ACHN (cell line): ENCODE measurements around the gene DTX1.

Source experiments
- DNase-seq: peaks from one replicate; pipeline ENCODE4 v3.0.0-alpha.2; 2015
- in situ Hi-C: cut with HindIII; loops from 2 replicates; pipeline ENCODE4 v1.10.0; 2017; ENCODE audit warnings: low sequenced_read_pairs, low pct_ligation_motif_present, low pct_unique_long_range_greater_than_20kb

DTX1 gene

GRCh38 chr12:113056631-113057488 lies at the start of gene DTX1:
TSS of gene DTX1 (plus strand) at chr12:113056730. CDS start at chr12:113058193, 1,463 bp downstream.
- no peak for DNase-seq
- in situ Hi-C loops: loop anchor here (25.0 kb wide), 1 partner anchor 105 kb away; no protein-coding TSS in a partner anchor

GRCh38 chr12:113007166-113007565 lies 49.4 kb upstream of the DTX1 start:
- in situ Hi-C loops: no loop called here
- DNase-seq: peak; percentile 93

DNA sequence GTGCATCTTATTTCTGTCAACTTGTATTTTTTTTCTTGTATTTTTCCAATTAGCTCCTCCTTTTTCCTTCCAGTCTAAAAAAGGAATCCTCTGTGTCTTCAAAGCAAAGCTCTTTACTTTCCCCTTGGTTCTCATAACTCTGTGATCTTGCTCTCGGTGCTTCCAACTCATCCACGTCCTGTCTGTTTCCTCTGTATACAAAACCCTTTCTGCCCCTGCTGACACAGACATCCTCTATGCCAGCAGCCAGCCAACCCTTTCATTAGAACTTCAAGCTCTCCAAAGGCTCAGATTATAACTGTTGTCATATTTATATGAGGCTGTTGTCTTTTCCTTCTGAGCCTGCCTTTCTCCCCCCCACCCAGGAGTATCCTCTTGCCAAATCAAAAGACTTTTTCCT lies 45.8 kb upstream of the DTX1 start:
- DNase-seq: no peak
- in situ Hi-C loops: no loop called here

- in situ Hi-C loops: no loop called here
- DNase-seq: no peak
These were observed 42.0 kb upstream of the DTX1 start for GRCh38 chr12:113014565-113014964.

DNA sequence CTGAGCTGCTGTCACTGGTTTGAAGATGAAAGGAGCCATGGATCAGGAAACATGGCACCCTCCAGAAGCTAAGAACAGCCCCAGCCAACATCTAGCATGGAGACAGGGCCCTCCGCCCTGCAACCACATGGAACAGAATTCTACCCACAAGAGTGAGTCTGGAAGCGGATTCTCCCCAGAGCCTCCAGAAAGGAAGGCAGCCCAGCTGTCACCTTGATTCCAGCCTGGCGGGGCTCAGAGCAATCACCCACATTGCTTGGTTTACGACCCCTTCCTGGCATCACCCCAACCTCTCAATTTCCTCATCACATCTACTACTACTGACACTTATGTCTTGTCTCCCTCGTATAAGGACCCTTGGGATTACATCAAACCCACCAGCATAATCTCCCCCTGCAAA lies 39.7 kb upstream of the DTX1 start:
- in situ Hi-C loops: no loop called here
- DNase-seq: no peak

- no peak for DNase-seq
- in situ Hi-C loops: no loop called here
These were observed 37.5 kb upstream of the DTX1 start for GRCh38 chr12:113019025-113019424.

- in situ Hi-C loops: no loop called here
- no peak for DNase-seq
These were observed 35.0 kb upstream of the DTX1 start for GRCh38 chr12:113021500-113021899.

- in situ Hi-C loops: no loop called here
- DNase-seq: no peak
These were observed 33.8 kb upstream of the DTX1 start for GRCh38 chr12:113022563-113023297.

- DNase-seq: no peak
- in situ Hi-C loops: no loop called here
These were observed 28.8 kb upstream of the DTX1 start for GRCh38 chr12:113027726-113028125.

GRCh38 chr12:113030875-113031525 lies 25.5 kb upstream of the DTX1 start:
- DNase-seq: peak; percentile 86
- in situ Hi-C loops: no loop called here

DNA sequence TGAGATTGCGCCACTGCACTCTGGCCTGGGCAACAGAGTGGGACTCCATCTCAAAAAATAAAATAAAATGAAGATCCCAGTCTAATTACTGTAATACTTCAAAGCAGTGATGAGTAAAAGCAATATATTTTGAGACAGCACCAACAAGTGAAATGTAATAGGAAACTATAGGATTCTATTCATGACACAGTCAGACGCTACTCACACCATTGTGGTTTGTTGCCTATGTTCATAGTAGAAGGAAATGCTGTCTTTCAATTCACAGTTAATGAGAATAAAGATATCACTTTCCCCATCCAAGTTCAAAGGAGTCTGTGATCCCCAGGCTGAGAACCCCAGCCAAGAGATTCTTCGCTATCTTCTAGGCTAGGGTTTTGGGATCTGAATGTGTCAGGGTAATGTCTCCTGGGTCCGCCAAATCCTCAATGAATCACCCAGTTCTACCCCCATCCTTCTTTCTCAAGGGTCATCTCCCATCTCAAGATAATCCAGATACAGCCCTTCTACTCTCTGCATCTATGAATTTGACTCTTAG lies 16.6 kb upstream of the DTX1 start:
- no peak for DNase-seq
- in situ Hi-C loops: no loop called here

DNA sequence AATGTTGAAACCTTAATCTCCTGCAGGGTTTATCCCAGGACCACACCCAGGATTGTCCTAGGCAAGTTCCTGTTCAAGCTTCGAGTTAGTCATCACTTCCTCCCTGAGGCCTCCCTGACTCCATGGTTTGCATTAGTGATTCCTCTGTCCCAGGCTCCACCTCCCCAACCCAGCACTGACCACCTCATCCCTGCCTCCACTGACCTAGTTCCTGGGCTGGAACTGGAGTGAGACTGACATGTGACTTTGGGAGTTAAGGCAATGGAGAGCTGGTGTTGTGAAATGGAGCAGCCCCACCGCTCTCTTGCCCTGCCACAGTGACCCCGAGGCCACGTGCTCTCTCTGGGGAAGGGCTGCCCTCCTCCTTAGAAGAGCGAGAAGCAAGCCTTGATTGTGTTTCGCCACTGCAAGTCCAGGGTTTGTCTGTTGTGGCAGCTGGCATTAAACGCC lies 15.8 kb upstream of the DTX1 start:
- peak; percentile 48 for DNase-seq
- in situ Hi-C loops: no loop called here

DNA sequence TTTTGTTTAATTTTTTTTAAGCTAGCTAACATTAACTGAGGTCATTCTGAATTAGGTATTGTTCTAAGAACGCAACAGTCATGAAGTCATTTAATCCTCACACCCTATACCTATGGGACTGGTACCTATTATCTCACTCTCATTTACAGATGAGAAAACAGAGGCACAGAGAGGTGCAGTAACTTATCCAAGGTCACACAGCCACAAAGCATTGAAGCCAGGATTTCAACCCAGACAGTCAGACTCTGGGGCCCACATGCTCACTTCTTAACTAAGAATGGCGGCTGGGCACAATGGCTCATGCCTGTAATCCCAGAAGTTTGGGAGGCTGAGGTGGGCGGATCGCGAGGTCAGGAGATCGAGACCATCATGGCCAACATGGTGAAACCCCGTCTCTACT lies 15.0 kb upstream of the DTX1 start:
- in situ Hi-C loops: no loop called here
- no peak for DNase-seq

DNA sequence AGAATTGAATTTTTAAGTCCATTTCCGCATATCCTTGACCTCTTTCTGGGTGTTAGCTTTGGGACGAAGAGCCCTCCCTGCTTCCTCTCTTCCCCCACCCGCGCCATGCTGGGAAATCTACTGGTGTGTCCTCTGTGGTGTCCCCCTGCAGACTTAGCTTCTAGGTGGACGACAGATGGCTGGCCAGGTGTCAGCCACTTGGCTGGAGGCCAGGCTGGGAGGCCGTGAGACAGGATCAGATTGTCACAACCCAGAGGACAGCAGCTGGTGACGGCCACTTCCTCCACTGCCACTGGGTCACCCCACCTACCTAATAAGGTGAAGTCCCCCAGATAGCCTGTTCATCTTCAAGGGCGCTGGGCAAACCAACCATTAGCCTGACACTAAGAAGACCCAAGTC lies 13.3 kb upstream of the DTX1 start:
- no peak for DNase-seq
- in situ Hi-C loops: no loop called here

DNA sequence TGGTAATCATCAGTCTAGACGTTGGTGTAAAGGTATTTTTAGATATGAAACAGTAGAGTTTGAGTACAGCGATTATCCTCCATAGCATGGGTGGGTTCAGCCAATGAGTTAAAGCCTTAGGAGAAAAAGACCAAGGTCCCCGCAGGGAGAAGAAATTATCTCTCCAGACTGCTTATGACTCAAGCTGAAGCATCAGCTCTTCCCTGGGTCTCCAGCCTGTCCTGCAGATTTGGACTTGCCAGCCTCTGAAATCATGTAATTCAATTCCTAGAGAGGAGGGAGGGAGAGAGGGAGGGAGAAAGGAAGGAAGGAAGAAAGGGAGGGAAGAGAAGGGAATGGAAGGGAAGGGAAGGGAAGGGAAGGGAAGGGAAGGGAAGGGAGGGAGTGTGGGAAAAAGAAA lies 12.0 kb upstream of the DTX1 start:
- in situ Hi-C loops: no loop called here
- no peak for DNase-seq

DNA sequence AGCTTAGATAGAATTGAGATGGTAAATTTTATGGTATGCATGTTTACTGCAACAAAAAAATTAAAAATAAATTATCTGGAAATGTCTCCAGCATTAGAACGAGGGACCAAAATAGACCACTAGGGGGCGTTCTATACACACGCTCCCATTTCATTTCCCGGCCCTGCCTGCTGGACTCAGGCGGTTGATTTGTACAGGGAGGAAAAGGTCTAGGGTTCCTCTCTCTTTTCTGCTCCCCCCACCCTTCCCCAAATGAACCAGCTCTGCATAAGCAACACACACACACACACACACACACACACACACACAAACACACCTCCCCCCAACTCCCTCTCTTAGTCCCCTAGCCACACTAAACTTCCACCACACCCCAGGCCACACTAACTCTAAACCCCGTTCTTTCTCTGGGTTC lies 7.8 kb upstream of the DTX1 start:
- in situ Hi-C loops: no loop called here
- DNase-seq: peak; percentile 81

DNA sequence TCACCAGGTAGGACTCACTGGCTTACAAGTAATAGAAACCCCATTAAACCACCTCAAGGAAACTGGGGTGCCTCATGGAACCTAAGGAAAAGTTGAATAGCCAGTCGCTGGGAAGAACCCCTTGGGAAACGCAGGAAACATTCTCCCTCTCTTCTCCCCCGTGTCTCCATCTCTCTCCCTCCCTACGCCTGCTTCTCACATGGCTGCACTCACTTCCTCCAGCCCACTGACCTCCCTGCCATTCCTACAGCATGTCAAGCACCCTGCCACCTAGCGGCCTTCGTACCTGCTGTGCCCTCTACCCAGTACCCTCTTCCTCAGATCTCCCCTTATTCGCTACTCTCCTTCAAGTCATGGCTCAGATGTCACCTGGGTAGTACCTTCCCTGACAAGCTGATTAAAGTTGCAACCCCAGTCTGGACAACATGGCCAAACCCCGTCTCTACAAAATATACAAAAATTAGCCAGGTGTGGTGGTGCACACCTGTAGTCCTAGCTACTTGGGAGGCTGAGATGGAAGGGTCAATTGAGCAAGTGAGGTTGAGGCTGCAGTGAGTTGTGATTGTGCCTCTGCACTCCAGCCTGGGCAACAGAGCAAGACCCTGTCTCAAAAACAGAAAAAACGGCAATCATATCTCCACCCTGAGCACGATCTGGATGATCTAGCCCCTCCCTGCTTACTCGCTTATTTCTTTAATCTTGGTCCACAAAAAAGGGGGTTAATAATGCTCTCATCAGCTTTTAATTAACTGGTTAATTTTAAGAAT lies 6.4 kb upstream of the DTX1 start:
- peak; percentile 81 for DNase-seq
- in situ Hi-C loops: loop anchor here (25.0 kb wide), 1 partner anchor 112 kb away; no protein-coding TSS in a partner anchor

- no peak for DNase-seq
These were observed 5.7 kb upstream of the DTX1 start for GRCh38 chr12:113050795-113051194.

More at GRCh38 chr12:113050795-113051194, 5.7 kb upstream of the DTX1 start:
- in situ Hi-C loops: loop anchor here (25.0 kb wide), 1 partner anchor 112 kb away; no protein-coding TSS in a partner anchor
